ENCODE measurements around the gene IFI27.

The IFI27 gene

GRCh38 chr14:94165744-94166143 is 55.2 kb downstream of the IFI27 start:
- TF ChIP-seq ZBTB49 (tag by site-specific recombination; IDR thresholded peaks at IDR 0.05; ENCODE audit: low read depth) = no peak
- no peak for TF ChIP-seq ZNF16 (tag by site-specific recombination; IDR thresholded peaks at IDR 0.05; ENCODE audit: low read depth)
- TF ChIP-seq OVOL3 (tag by site-specific recombination; IDR thresholded peaks at IDR 0.05) = no peak
- TF ChIP-seq, protein P1, sequence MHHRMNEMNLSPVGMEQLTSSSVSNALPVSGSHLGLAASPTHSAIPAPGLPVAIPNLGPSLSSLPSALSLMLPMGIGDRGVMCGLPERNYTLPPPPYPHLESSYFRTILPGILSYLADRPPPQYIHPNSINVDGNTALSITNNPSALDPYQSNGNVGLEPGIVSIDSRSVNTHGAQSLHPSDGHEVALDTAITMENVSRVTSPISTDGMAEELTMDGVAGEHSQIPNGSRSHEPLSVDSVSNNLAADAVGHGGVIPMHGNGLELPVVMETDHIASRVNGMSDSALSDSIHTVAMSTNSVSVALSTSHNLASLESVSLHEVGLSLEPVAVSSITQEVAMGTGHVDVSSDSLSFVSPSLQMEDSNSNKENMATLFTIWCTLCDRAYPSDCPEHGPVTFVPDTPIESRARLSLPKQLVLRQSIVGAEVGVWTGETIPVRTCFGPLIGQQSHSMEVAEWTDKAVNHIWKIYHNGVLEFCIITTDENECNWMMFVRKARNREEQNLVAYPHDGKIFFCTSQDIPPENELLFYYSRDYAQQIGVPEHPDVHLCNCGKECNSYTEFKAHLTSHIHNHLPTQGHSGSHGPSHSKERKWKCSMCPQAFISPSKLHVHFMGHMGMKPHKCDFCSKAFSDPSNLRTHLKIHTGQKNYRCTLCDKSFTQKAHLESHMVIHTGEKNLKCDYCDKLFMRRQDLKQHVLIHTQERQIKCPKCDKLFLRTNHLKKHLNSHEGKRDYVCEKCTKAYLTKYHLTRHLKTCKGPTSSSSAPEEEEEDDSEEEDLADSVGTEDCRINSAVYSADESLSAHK (tag by site-specific recombination; IDR thresholded peaks at IDR 0.05) = no peak
- no peak for TF ChIP-seq SCRT2 (tag by site-specific recombination; IDR thresholded peaks at IDR 0.05)
- TF ChIP-seq, protein P2, sequence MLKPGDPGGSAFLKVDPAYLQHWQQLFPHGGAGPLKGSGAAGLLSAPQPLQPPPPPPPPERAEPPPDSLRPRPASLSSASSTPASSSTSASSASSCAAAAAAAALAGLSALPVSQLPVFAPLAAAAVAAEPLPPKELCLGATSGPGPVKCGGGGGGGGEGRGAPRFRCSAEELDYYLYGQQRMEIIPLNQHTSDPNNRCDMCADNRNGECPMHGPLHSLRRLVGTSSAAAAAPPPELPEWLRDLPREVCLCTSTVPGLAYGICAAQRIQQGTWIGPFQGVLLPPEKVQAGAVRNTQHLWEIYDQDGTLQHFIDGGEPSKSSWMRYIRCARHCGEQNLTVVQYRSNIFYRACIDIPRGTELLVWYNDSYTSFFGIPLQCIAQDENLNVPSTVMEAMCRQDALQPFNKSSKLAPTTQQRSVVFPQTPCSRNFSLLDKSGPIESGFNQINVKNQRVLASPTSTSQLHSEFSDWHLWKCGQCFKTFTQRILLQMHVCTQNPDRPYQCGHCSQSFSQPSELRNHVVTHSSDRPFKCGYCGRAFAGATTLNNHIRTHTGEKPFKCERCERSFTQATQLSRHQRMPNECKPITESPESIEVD (tag by site-specific recombination; IDR thresholded peaks at IDR 0.05) = no peak
- no peak for TF ChIP-seq ZNF302 (tag by site-specific recombination; IDR thresholded peaks at IDR 0.05; ENCODE audit: low read depth)
- no peak for TF ChIP-seq ZNF560 (tag by site-specific recombination; IDR thresholded peaks at IDR 0.05; ENCODE audit: borderline replicate concordance)
- TF ChIP-seq ZBTB17 (tag by site-specific recombination; IDR thresholded peaks at IDR 0.05) = no peak
- TF ChIP-seq ZBTB48 (tag by site-specific recombination; IDR thresholded peaks at IDR 0.05) = no peak
- no peak for TF ChIP-seq ZNF37A (tag by site-specific recombination; IDR thresholded peaks at IDR 0.05)
- TF ChIP-seq ZNF768 (tag by site-specific recombination; IDR thresholded peaks at IDR 0.05) = no peak
- no peak for TF ChIP-seq ZNF391 (tag by site-specific recombination; IDR thresholded peaks at IDR 0.05; ENCODE audit: borderline replicate concordance, low read depth)
- TF ChIP-seq ZXDB (tag by site-specific recombination; IDR thresholded peaks at IDR 0.05) = no peak
- POLR2A ChIA-PET = no interaction called here
- CTCF ChIA-PET = interaction anchor here (0.6 kb wide), 1 partner anchor 1583 kb away, joined by 8 read pairs; no protein-coding TSS in a partner anchor
- no peak overlapping the region for H3K4me3 ChIP-seq (ENCODE audit: low read depth, low read length)
- no peak overlapping the region for H3K27ac ChIP-seq (ENCODE audit: extremely low read depth, low read depth, low read length)
- no peaks in the 10 kb centered on the region for H3K36me3 ChIP-seq (ENCODE audit: control insufficient read depth in 2 of 2, insufficient read depth in 1 of 2, low read length in 2 of 2)
- H3K4me1 ChIP-seq (ENCODE audit: control insufficient read depth, insufficient read depth, low read length) = no peaks in the 10 kb centered on the region; the same call in 1 of the 2 replicates
- no peaks in the 10 kb centered on the region for H3K9me3 ChIP-seq (ENCODE audit: control insufficient read depth, insufficient read depth, low read depth, low read length)

Data from HEK293 (cell line).